SK-N-SH treated with all-trans-retinoic acid at 6 μM for 48 hours (cell line): Measurements from ENCODE around the gene EMX2.

Experiments used
- ATAC-seq: fragments of 200-7000 bp; cut with Tn5 transposase; 3 replicates; pipeline ENCODE4 v1.9.1; 2020; ENCODE audit warnings: mild to moderate bottlenecking, moderate library complexity
- ARNTL ChIP-seq: fragments of 450-650 bp; formaldehyde crosslinking; IDR thresholded peaks from 2 replicates; pipeline ENCODE4 v1.5.0; 2020; ENCODE audit warnings: low read depth, mild to moderate bottlenecking, moderate library complexity, borderline replicate concordance
- BACH2 ChIP-seq: fragments of 250-450 bp; sonication (Bioruptor Pico); IDR thresholded peaks from 2 replicates; pipeline ENCODE4 v1.9.0; 2021; ENCODE audit warnings: mild to moderate bottlenecking, borderline replicate concordance
- CREB5 ChIP-seq: fragments of 250-450 bp; sonication (Bioruptor Pico); IDR thresholded peaks from 2 replicates; pipeline ENCODE4 v1.5.1; 2020; ENCODE audit warnings: low read depth, mild to moderate bottlenecking, moderate library complexity
- CSDC2 ChIP-seq: fragments of 250-450 bp; sonication (Bioruptor Pico); IDR thresholded peaks from 2 replicates; pipeline ENCODE4 v1.5.0; 2020; ENCODE audit warnings: mild to moderate bottlenecking, moderate library complexity
- GLIS3 ChIP-seq: fragments of 250-450 bp; sonication (Bioruptor Pico); IDR thresholded peaks from 2 replicates; pipeline ENCODE4 v1.5.0; 2020; ENCODE audit warnings: mild to moderate bottlenecking, moderate library complexity
- ISL1 ChIP-seq: fragments of 250-450 bp; sonication (Bioruptor Pico); IDR thresholded peaks from 2 replicates; pipeline ENCODE4 v2.1.2; 2022; ENCODE audit warnings: mild to moderate bottlenecking, moderate library complexity
- POU6F1 ChIP-seq: fragments of 250-450 bp; sonication (Bioruptor Pico); IDR thresholded peaks from 2 replicates; pipeline ENCODE4 v1.8.0; 2021; ENCODE audit warnings: low read depth, mild to moderate bottlenecking, moderate library complexity, borderline replicate concordance
- PPARA ChIP-seq: fragments of 250-450 bp; sonication (Bioruptor Pico); IDR thresholded peaks from 2 replicates; pipeline ENCODE4 v1.5.0; 2020; ENCODE audit warnings: mild to moderate bottlenecking, borderline replicate concordance
- RARB ChIP-seq: fragments of 250-450 bp; sonication (Bioruptor Pico); IDR thresholded peaks from 2 replicates; pipeline ENCODE4 v1.8.0; 2021; ENCODE audit warnings: mild to moderate bottlenecking, moderate library complexity
- SNAI2 ChIP-seq: fragments of 250-450 bp; sonication (Bioruptor Pico); IDR thresholded peaks from 2 replicates; pipeline ENCODE4 v1.5.0; 2020; ENCODE audit warnings: mild to moderate bottlenecking, moderate library complexity
- TCF4 ChIP-seq: fragments of 250-450 bp; sonication (Bioruptor Pico); IDR thresholded peaks from 2 replicates; pipeline ENCODE4 v1.8.0; 2021; ENCODE audit warnings: mild to moderate bottlenecking, moderate library complexity, borderline replicate concordance
- TOX ChIP-seq: fragments of 250-450 bp; sonication (Bioruptor Pico); IDR thresholded peaks from 2 replicates; pipeline ENCODE4 v1.8.0; 2021; ENCODE audit warnings: mild to moderate bottlenecking, moderate library complexity, borderline replicate concordance
- ZC3H10 ChIP-seq: fragments of 250-450 bp; sonication (Bioruptor Pico); IDR thresholded peaks from 2 replicates; pipeline ENCODE4 v1.5.1; 2021; ENCODE audit warnings: mild to moderate bottlenecking, moderate library complexity
- ZFP3 ChIP-seq: fragments of 250-450 bp; sonication (Bioruptor Pico); IDR thresholded peaks from 2 replicates; pipeline ENCODE4 v1.5.0; 2020; ENCODE audit warnings: mild to moderate bottlenecking, moderate library complexity
- ZFP30 ChIP-seq: fragments of 450-650 bp; formaldehyde crosslinking; IDR thresholded peaks from 2 replicates; pipeline ENCODE4 v1.5.0; 2022; ENCODE audit warnings: mild to moderate bottlenecking, moderate library complexity
- ZNF565 ChIP-seq: fragments of 450-650 bp; formaldehyde crosslinking; conservative IDR thresholded peaks from 2 replicates; pipeline ENCODE4 v1.5.0; 2020; ENCODE audit warnings: low read depth, mild to moderate bottlenecking, moderate library complexity
- ZNF70 ChIP-seq: fragments of 450-650 bp; formaldehyde crosslinking; IDR thresholded peaks from 2 replicates; pipeline ENCODE4 v1.5.0; 2020; ENCODE audit warnings: mild to moderate bottlenecking, moderate library complexity
- ZNF8 ChIP-seq: fragments of 450-650 bp; formaldehyde crosslinking; IDR thresholded peaks from 2 replicates; pipeline ENCODE4 v1.5.0; 2020; ENCODE audit warnings: mild to moderate bottlenecking, moderate library complexity
- TF ChIP-seq, protein P1 (sequence below): fragments of 250-450 bp; sonication (Bioruptor Pico); IDR thresholded peaks from 2 replicates; pipeline ENCODE4 v1.5.0; 2020; ENCODE audit warnings: mild to moderate bottlenecking, moderate library complexity
- TF ChIP-seq, protein P2 (sequence below): fragments of 250-450 bp; sonication (Bioruptor Pico); IDR thresholded peaks from 2 replicates; pipeline ENCODE4 v1.8.0; 2020; ENCODE audit warnings: mild to moderate bottlenecking, moderate library complexity, borderline replicate concordance

Gene EMX2

GRCh38 chr10:117550599-117551329 is 8.2 kb downstream of the EMX2 start:
- TF ChIP-seq BACH2 (CRISPR knock-in tag) (no peak), SNAI2 (CRISPR knock-in tag) (no peak), RARB (CRISPR knock-in tag) (no peak), ZNF565 (CRISPR knock-in tag) (no peak), TCF4 (no peak), TOX (no peak)
- TF ChIP-seq, protein P1, sequence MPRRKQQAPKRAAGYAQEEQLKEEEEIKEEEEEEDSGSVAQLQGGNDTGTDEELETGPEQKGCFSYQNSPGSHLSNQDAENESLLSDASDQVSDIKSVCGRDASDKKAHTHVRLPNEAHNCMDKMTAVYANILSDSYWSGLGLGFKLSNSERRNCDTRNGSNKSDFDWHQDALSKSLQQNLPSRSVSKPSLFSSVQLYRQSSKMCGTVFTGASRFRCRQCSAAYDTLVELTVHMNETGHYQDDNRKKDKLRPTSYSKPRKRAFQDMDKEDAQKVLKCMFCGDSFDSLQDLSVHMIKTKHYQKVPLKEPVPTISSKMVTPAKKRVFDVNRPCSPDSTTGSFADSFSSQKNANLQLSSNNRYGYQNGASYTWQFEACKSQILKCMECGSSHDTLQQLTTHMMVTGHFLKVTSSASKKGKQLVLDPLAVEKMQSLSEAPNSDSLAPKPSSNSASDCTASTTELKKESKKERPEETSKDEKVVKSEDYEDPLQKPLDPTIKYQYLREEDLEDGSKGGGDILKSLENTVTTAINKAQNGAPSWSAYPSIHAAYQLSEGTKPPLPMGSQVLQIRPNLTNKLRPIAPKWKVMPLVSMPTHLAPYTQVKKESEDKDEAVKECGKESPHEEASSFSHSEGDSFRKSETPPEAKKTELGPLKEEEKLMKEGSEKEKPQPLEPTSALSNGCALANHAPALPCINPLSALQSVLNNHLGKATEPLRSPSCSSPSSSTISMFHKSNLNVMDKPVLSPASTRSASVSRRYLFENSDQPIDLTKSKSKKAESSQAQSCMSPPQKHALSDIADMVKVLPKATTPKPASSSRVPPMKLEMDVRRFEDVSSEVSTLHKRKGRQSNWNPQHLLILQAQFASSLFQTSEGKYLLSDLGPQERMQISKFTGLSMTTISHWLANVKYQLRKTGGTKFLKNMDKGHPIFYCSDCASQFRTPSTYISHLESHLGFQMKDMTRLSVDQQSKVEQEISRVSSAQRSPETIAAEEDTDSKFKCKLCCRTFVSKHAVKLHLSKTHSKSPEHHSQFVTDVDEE (CRISPR knock-in tag), result no peak
- no peak for ATAC-seq

DNA sequence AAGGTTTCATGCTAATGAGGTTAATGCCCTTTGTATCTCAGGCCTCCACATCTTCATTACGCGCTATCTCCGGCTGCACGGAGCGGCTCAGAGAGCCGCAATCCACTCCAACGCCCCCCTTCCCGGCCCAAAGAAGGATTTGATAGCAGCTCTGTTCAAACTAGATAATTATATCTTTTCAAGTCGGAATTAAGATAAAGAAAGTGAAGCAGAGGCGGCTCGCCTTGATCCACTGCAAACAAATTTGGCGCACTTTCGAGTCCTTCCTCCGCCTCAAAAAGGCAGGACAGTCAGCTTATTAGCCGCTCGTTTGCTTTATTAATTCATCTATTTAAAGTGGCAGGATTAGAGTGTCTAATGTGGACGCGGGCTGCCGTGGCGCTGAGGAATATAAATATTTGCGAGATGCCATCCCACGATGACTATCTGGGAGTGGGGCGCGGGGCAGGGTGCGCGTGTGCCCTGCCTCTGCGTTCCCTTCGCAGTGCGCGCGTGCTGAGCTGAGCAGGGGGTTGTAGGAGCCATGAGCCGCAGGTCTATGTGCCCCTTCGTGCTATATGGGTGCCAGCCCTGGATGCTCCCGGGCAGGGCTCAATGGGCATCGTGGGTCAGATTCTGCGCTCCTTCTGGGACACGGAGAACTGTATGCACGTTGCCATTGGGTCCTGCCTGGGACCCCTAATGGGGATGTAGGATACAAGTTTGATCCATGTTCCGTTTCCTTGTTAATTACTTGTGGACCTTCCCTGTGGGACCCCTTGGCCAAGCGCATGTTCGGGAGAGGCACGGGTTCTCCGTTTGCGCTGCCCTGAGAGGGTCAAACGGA is 9.0 kb downstream of the EMX2 start:
- no peak for ATAC-seq
- no peak for TF ChIP-seq GLIS3
- no peak for TF ChIP-seq ZNF565 (CRISPR knock-in tag)
- TF ChIP-seq ARNTL (CRISPR knock-in tag), result no peak
- no peak for TF ChIP-seq BACH2 (CRISPR knock-in tag)
- no peak for TF ChIP-seq CSDC2 (CRISPR knock-in tag)
- no peak for TF ChIP-seq PPARA
- TF ChIP-seq ZFP30, result no peak
- no peak for TF ChIP-seq ZFP3
- TF ChIP-seq SNAI2 (CRISPR knock-in tag), result no peak
- TF ChIP-seq TCF4, result no peak

- TF ChIP-seq ZFP3 (no peak), CREB5 (CRISPR knock-in tag) (no peak), ZNF70 (CRISPR knock-in tag) (no peak), PPARA (no peak), BACH2 (CRISPR knock-in tag) (no peak), ISL1 (CRISPR knock-in tag) (no peak), POU6F1 (CRISPR knock-in tag) (no peak), ZC3H10 (CRISPR knock-in tag) (no peak), ZNF8 (no peak)
- TF ChIP-seq, protein P2, sequence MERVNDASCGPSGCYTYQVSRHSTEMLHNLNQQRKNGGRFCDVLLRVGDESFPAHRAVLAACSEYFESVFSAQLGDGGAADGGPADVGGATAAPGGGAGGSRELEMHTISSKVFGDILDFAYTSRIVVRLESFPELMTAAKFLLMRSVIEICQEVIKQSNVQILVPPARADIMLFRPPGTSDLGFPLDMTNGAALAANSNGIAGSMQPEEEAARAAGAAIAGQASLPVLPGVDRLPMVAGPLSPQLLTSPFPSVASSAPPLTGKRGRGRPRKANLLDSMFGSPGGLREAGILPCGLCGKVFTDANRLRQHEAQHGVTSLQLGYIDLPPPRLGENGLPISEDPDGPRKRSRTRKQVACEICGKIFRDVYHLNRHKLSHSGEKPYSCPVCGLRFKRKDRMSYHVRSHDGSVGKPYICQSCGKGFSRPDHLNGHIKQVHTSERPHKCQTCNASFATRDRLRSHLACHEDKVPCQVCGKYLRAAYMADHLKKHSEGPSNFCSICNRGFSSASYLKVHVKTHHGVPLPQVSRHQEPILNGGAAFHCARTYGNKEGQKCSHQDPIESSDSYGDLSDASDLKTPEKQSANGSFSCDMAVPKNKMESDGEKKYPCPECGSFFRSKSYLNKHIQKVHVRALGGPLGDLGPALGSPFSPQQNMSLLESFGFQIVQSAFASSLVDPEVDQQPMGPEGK (CRISPR knock-in tag), result no peak
- TF ChIP-seq, all 23 proteins: peak for 0
- ATAC-seq, result no peak
Measured at GRCh38 chr10:117552156-117552631, 9.6 kb downstream of the EMX2 start.

GRCh38 chr10:117552701-117553141 is 10.2 kb downstream of the EMX2 start:
- TF ChIP-seq ARNTL (CRISPR knock-in tag) (no peak), BACH2 (CRISPR knock-in tag) (no peak), TCF4 (no peak), TOX (no peak), ZNF70 (CRISPR knock-in tag) (no peak), ZC3H10 (CRISPR knock-in tag) (no peak), ISL1 (CRISPR knock-in tag) (no peak), CSDC2 (CRISPR knock-in tag) (no peak)
- no peak for ATAC-seq
